ENCODE results near the gene ZHX3. TPM values are rescaled to one million over a fixed set of nuclear protein-coding genes. Genes with fewer than 3 reads are reported as not detected.

The ZHX3 gene
- total and polyA plus RNA-seq, 2 donors (not counting 1 experiment from before 2014, with no cell fraction given) = 4.3 to 22.2 TPM

GRCh38 chr20:41352106-41352505, 34.6 kb upstream of the ZHX3 start:
- Histone ChIP-seq H3K36me3 (replicated peaks in 1 of 2; ENCODE audit: control extremely low read depth in 1 of 2, control insufficient read depth in 1 of 2, extremely low read depth in 1 of 2, insufficient read depth in 2 of 2, low read length in 1 of 2) (no peaks in the 10 kb centered on the region), H3K79me2 (ENCODE audit: control insufficient read depth, insufficient read depth, low read length) (no peaks in the 10 kb centered on the region), H3K4me1 (ENCODE audit: control insufficient read depth in 2 of 2, insufficient read depth in 2 of 2, low read length in 2 of 2) (no peaks in the 10 kb centered on the region), H3K9ac (ENCODE audit: low read length) (no peak overlapping the region), H2AFZ (ENCODE audit: insufficient read depth, low read depth, low read length, poor library complexity, severe bottlenecking) (no peak overlapping the region), H3K27me3 (replicated peaks in 1 of 4; ENCODE audit: control extremely low read depth in 1 of 4, control insufficient read depth in 3 of 4, insufficient read depth in 4 of 4, low read length in 3 of 4) (no peaks in the 10 kb centered on the region), H3K9me3 (ENCODE audit: control extremely low read depth in 1 of 3, control insufficient read depth in 2 of 3, insufficient read depth in 1 of 3, low read length in 2 of 3) (no peaks in the 10 kb centered on the region), H3K27ac (ENCODE audit: low read length in 2 of 2) (no peak overlapping the region), H4K20me1 (ENCODE audit: control insufficient read depth, insufficient read depth, low read length, poor library complexity, severe bottlenecking) (no peaks in the 10 kb centered on the region), H3K4me3 (ENCODE audit: control extremely low read depth in 1 of 5, extremely low read depth in 1 of 5, insufficient read depth in 1 of 5, low read depth in 2 of 5, low read length in 4 of 5) (no peak overlapping the region), H3K4me2 (replicated peaks; ENCODE audit: low read depth, low read length, poor library complexity, severe bottlenecking) (no peak overlapping the region)
- TF ChIP-seq CTCF (IDR thresholded peaks at IDR 0.05) = no peak
- TF ChIP-seq EZH2 (IDR thresholded peaks at IDR 0.05; ENCODE audit: borderline replicate concordance, insufficient read depth, low read depth, low read length, poor library complexity, severe bottlenecking) = no peak
- no peak overlapping the region for H3K4me3 Mint-ChIP-seq
- no peaks in the 10 kb centered on the region for H3K9me3 Mint-ChIP-seq (ENCODE audit: insufficient read depth)
- no peaks in the 10 kb centered on the region for H3K4me1 Mint-ChIP-seq
- ChIA-PET CTCF (interaction anchor here (1.0 kb wide), 1 partner anchor 37 kb away, joined by 4 read pairs; no protein-coding TSS in a partner anchor), POLR2A (no interaction called here)
- DNase-seq (no peak), ATAC-seq (ENCODE audit: low read depth) (no peak)
- H3K27ac Mint-ChIP-seq = no peak overlapping the region
- H3K27me3 Mint-ChIP-seq = peaks cover 8% of the 10 kb centered on the region
- intact Hi-C loops (cut with micrococcal nuclease) = no loop called here
- 100% methylated on average over 3 of the region's 4 CpGs for WGBS (ENCODE audit: insufficient coverage)

- Histone ChIP-seq H3K9ac (ENCODE audit: low read length) (no peak overlapping the region), H2AFZ (ENCODE audit: insufficient read depth, low read depth, low read length, poor library complexity, severe bottlenecking) (no peak overlapping the region), H3K4me1 (ENCODE audit: control insufficient read depth in 2 of 2, insufficient read depth in 2 of 2, low read length in 2 of 2) (no peaks in the 10 kb centered on the region), H3K9me3 (ENCODE audit: control extremely low read depth in 1 of 3, control insufficient read depth in 2 of 3, insufficient read depth in 1 of 3, low read length in 2 of 3) (no peaks in the 10 kb centered on the region), H3K4me2 (replicated peaks; ENCODE audit: low read depth, low read length, poor library complexity, severe bottlenecking) (no peak overlapping the region), H3K27ac (ENCODE audit: low read length in 2 of 2) (no peak overlapping the region), H4K20me1 (ENCODE audit: control insufficient read depth, insufficient read depth, low read length, poor library complexity, severe bottlenecking) (no peaks in the 10 kb centered on the region), H3K36me3 (replicated peaks in 1 of 2; ENCODE audit: control extremely low read depth in 1 of 2, control insufficient read depth in 1 of 2, extremely low read depth in 1 of 2, insufficient read depth in 2 of 2, low read length in 1 of 2) (no peaks in the 10 kb centered on the region), H3K79me2 (ENCODE audit: control insufficient read depth, insufficient read depth, low read length) (no peaks in the 10 kb centered on the region), H3K4me3 (ENCODE audit: control extremely low read depth in 1 of 5, extremely low read depth in 1 of 5, insufficient read depth in 1 of 5, low read depth in 2 of 5, low read length in 4 of 5) (no peak overlapping the region), H3K27me3 (replicated peaks in 1 of 4; ENCODE audit: control extremely low read depth in 1 of 4, control insufficient read depth in 3 of 4, insufficient read depth in 4 of 4, low read length in 3 of 4) (no peaks in the 10 kb centered on the region)
- POLR2A ChIA-PET = interaction anchor here (0.5 kb wide), 1 partner anchor 314 kb away, joined by 3 read pairs; no protein-coding TSS in a partner anchor
- no peaks in the 10 kb centered on the region for H3K9me3 Mint-ChIP-seq (ENCODE audit: insufficient read depth)
- no peak for TF ChIP-seq EZH2 (IDR thresholded peaks at IDR 0.05; ENCODE audit: borderline replicate concordance, insufficient read depth, low read depth, low read length, poor library complexity, severe bottlenecking)
- TF ChIP-seq CTCF (IDR thresholded peaks at IDR 0.05) = no peak
- no peaks in the 10 kb centered on the region for H3K4me1 Mint-ChIP-seq
- WGBS (ENCODE audit: insufficient coverage) = 87% methylated on average over 7 of the region's 7 CpGs
- DNase-seq (no peak), ATAC-seq (ENCODE audit: low read depth) (no peak)
- CTCF ChIA-PET = interaction anchor here (0.7 kb wide), 2 partner anchors 177 to 829 kb away, joined by 3 read pairs; no protein-coding TSS in a partner anchor
- intact Hi-C loops (cut with micrococcal nuclease) = no loop called here
- no peak overlapping the region for H3K27ac Mint-ChIP-seq
- no peak overlapping the region for H3K4me3 Mint-ChIP-seq
- H3K27me3 Mint-ChIP-seq = peaks cover 8% of the 10 kb centered on the region
Measured at GRCh38 chr20:41350408-41350962, 33.0 kb upstream of the ZHX3 start.

Data from B cell (primary cell).